ENCODE results near the gene DKK1. TPM values are rescaled to one million over a fixed set of nuclear protein-coding genes. Genes with fewer than 3 reads are reported as not detected.

Gene DKK1
- total RNA-seq, 2 donors from 2014 or later, result 0.82 TPM; not detected in 1

- no peak for TF ChIP-seq CTCF (IDR thresholded peaks at IDR 0.05)
- H3K4me1 ChIP-seq, result peaks cover 8% of the 10 kb centered on the region
- H3K36me3 ChIP-seq, result no peaks in the 10 kb centered on the region
- no peak overlapping the region for H3K4me3 ChIP-seq
- intact Hi-C loops (cut with DNase I), result no loop called here
- H3K27ac ChIP-seq, result no peak overlapping the region
- no peaks in the 10 kb centered on the region for H3K9me3 ChIP-seq
- peaks cover 23% of the 10 kb centered on the region for H3K27me3 ChIP-seq
- no peak overlapping the region for H3K9ac ChIP-seq (ENCODE audit: low read depth in 2 of 2, low read length in 2 of 2)
- no peak for DNase-seq
These were observed 1.2 kb upstream of the DKK1 start for GRCh38 chr10:52312942-52313255.

GRCh38 chr10:52313256-52313932, 687 bp upstream of the DKK1 start:
- Histone ChIP-seq H3K36me3 (no peaks in the 10 kb centered on the region), H3K27me3 (peaks cover 22% of the 10 kb centered on the region), H3K9ac (ENCODE audit: low read depth in 2 of 2, low read length in 2 of 2) (no peak overlapping the region), H3K27ac (no peak overlapping the region), H3K4me1 (peaks cover 8% of the 10 kb centered on the region), H3K9me3 (no peaks in the 10 kb centered on the region), H3K4me3 (peak overlapping the region; percentile 45)
- intact Hi-C loops (cut with DNase I), result no loop called here
- TF ChIP-seq CTCF (IDR thresholded peaks at IDR 0.05), result no peak
- peak; percentile 18 for DNase-seq

GRCh38 chr10:52314822-52315552, 906 bp downstream of the DKK1 start:
- H3K4me1 ChIP-seq, result peaks cover 8% of the 10 kb centered on the region
- H3K9me3 ChIP-seq, result no peaks in the 10 kb centered on the region
- no peaks in the 10 kb centered on the region for H3K36me3 ChIP-seq
- H3K4me3 ChIP-seq, result peak overlapping the region; percentile 45
- no peak overlapping the region for H3K27ac ChIP-seq
- H3K9ac ChIP-seq (ENCODE audit: low read depth in 2 of 2, low read length in 2 of 2), result no peak overlapping the region
- intact Hi-C loops (cut with DNase I), result no loop called here
- no peak for TF ChIP-seq CTCF (IDR thresholded peaks at IDR 0.05)
- no peak for DNase-seq
- H3K27me3 ChIP-seq, result peaks cover 13% of the 10 kb centered on the region

GRCh38 chr10:52316001-52316400, 1.9 kb downstream of the DKK1 start:
- TF ChIP-seq CTCF (IDR thresholded peaks at IDR 0.05), result no peak
- peaks cover 8% of the 10 kb centered on the region for H3K4me1 ChIP-seq

GRCh38 chr10:52316500-52316899, 2.4 kb downstream of the DKK1 start:
- no peak for DNase-seq
- no peak overlapping the region for H3K4me3 ChIP-seq
- H3K9me3 ChIP-seq, result no peaks in the 10 kb centered on the region
- intact Hi-C loops (cut with DNase I), result no loop called here
- H3K9ac ChIP-seq (ENCODE audit: low read depth in 2 of 2, low read length in 2 of 2), result no peak overlapping the region
- H3K36me3 ChIP-seq, result no peaks in the 10 kb centered on the region
- no peak overlapping the region for H3K27ac ChIP-seq
- peaks cover 13% of the 10 kb centered on the region for H3K27me3 ChIP-seq
- H3K4me1 ChIP-seq, result peaks cover 8% of the 10 kb centered on the region
- TF ChIP-seq CTCF (IDR thresholded peaks at IDR 0.05), result no peak

More at GRCh38 chr10:52316001-52316400, 1.9 kb downstream of the DKK1 start:
- Histone ChIP-seq H3K4me3 (no peak overlapping the region), H3K27ac (no peak overlapping the region), H3K36me3 (no peaks in the 10 kb centered on the region), H3K27me3 (peaks cover 13% of the 10 kb centered on the region), H3K9me3 (no peaks in the 10 kb centered on the region), H3K9ac (ENCODE audit: low read depth in 2 of 2, low read length in 2 of 2) (no peak overlapping the region)
- no peak for DNase-seq
- intact Hi-C loops (cut with DNase I), result no loop called here
